Stimulated activated CD4-positive, alpha-beta T cell treated with anti-CD3 and anti-CD28 coated beads, Interleukin-1b, Interleukin-23, amount 100 ng/mL, for 48 hours (primary cell): ENCODE measurements around the gene ZBTB21.

Experiments
- DNase-seq: peaks from one replicate; pipeline ENCODE4 v3.0.0-alpha.2; 2020

ZBTB21 gene

GRCh38 chr21:42009831-42010506, at the start of gene ZBTB21:
Gene ZBTB21 (minus strand): TSS chr21:42010360. CDS start chr21:41994095, 16,265 bp downstream.
- DNase-seq = peak; percentile 99

- DNase-seq = no peak
Measured at GRCh38 chr21:42059721-42060120, 49.6 kb upstream of the ZBTB21 start.

- DNase-seq = no peak
Measured at GRCh38 chr21:42059141-42059540, 49.0 kb upstream of the ZBTB21 start.

GRCh38 chr21:42058631-42059111, 48.5 kb upstream of the ZBTB21 start:
- no peak for DNase-seq

GRCh38 chr21:42057851-42058437, 47.8 kb upstream of the ZBTB21 start:
- DNase-seq = no peak

- DNase-seq = no peak
Measured at GRCh38 chr21:42056996-42057689, 47.0 kb upstream of the ZBTB21 start.

GRCh38 chr21:42056468-42056867, 46.3 kb upstream of the ZBTB21 start:
- no peak for DNase-seq

- DNase-seq = no peak
Measured at GRCh38 chr21:42055425-42055824, 45.3 kb upstream of the ZBTB21 start.

- DNase-seq = no peak
Measured at GRCh38 chr21:42051788-42052187, 41.6 kb upstream of the ZBTB21 start.

GRCh38 chr21:42049578-42050430, 39.6 kb upstream of the ZBTB21 start:
- DNase-seq = no peak

- no peak for DNase-seq
Measured at GRCh38 chr21:42048870-42049577, 38.9 kb upstream of the ZBTB21 start.

GRCh38 chr21:42047821-42048613, 37.9 kb upstream of the ZBTB21 start:
- no peak for DNase-seq

GRCh38 chr21:42044871-42045495, 34.8 kb upstream of the ZBTB21 start:
- DNase-seq = no peak

- DNase-seq = no peak
Measured at GRCh38 chr21:42043961-42044360, 33.8 kb upstream of the ZBTB21 start.

GRCh38 chr21:42043201-42043895, 33.2 kb upstream of the ZBTB21 start:
- DNase-seq = no peak

GRCh38 chr21:42042651-42043050, 32.5 kb upstream of the ZBTB21 start:
- no peak for DNase-seq

- DNase-seq = no peak
Measured at GRCh38 chr21:42041711-42042110, 31.6 kb upstream of the ZBTB21 start.

- DNase-seq = no peak
Measured at GRCh38 chr21:42041246-42041645, 31.1 kb upstream of the ZBTB21 start.

GRCh38 chr21:42040411-42041180, 30.4 kb upstream of the ZBTB21 start:
- DNase-seq = no peak

GRCh38 chr21:42039911-42040351, 29.8 kb upstream of the ZBTB21 start:
- no peak for DNase-seq
